Measurements from ENCODE around the gene TTC8.

GRCh38 chr14:88879022-88879421 is 54.6 kb downstream of the TTC8 start:
- TF ChIP-seq POLR2A (IDR thresholded peaks at IDR 0.05; ENCODE audit: low read depth, low read length), result no peak
- no peak for TF ChIP-seq POLR2AphosphoS5 (IDR thresholded peaks at IDR 0.05; ENCODE audit: low read depth, low read length)
- TF ChIP-seq TAF1 (IDR thresholded peaks at IDR 0.05; ENCODE audit: borderline replicate concordance, low read depth, low read length), result no peak

Data from GM12892 (cell line).